K562 treated with DMSO at 1 percent for 24 hours (cell line): ENCODE data around the gene ANO9. TPM values are rescaled to one million over a fixed set of nuclear protein-coding genes. Genes with fewer than 3 reads are reported as not detected.

Experiments
- total RNA-seq: library from RNA; unstranded; fragments of 300-600 nt; gene quantifications from 2 replicates; pipeline ENCODE4 v1.2.3, GENCODE V29; 2022; ENCODE audit warnings: low read depth; ENCODE audit not compliant: insufficient read depth

The ANO9 gene
- 7.5 and 9.6 TPM in 2 replicates for total RNA-seq

DNA sequence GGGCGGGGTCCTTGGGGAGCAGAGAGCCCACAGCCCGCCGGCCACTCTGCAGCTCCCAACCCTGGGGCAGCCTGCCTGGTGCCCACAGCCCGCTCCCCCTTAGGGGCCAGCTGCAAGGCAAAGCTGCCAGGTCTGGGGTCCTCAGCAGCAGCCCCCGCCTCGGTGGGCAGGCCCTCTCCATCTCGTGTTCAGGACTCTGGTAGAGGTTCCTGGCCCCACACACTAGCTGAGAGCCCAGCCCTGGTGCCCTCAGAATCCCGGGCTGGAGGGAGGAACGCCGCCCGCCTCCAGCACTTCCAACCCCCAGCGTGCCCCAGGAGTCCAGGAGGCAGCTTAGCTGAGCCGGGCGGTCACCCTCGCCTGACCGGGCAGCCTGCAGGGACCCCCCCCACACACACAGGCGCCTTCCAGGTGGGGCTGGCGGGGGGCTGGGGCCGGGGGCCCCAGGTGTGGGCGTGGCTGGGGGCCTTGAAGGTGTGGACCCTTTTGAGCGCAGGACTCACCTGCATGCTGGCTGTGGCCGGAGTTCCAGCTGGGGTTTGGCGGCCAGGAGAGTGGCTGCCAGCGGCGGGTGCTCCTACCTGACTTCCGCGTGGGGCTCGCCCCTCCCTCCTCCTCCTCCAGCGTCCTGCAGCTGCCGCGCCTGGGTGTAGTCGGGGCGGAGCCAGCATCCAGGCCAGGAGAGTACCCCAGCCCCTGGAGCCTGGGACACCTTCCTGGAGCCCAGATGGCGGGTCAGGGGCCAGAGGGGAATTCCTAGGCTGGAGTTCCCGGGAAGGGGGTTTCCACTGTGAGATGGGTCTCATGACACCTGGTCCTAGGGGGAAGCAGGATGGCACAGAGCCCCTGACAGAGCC, at the start of gene ANO9:
ANO9 (minus strand) TSS at position 594 of the 857 bp plus-strand sequence; CDS start at position 509, 85 bp downstream.

GRCh38 chr11:449889-450808, 8.3 kb upstream of the ANO9 start, which contains the start of gene PTDSS2:
PTDSS2 (plus strand) TSS chr11:450279; CDS start chr11:450456, 177 bp downstream.

GRCh38 chr11:394034-394857, 47.6 kb downstream of the ANO9 start, which contains the start of gene PKP3:
PKP3 (plus strand) TSS chr11:394209; CDS start chr11:394293, 84 bp downstream.

DNA sequence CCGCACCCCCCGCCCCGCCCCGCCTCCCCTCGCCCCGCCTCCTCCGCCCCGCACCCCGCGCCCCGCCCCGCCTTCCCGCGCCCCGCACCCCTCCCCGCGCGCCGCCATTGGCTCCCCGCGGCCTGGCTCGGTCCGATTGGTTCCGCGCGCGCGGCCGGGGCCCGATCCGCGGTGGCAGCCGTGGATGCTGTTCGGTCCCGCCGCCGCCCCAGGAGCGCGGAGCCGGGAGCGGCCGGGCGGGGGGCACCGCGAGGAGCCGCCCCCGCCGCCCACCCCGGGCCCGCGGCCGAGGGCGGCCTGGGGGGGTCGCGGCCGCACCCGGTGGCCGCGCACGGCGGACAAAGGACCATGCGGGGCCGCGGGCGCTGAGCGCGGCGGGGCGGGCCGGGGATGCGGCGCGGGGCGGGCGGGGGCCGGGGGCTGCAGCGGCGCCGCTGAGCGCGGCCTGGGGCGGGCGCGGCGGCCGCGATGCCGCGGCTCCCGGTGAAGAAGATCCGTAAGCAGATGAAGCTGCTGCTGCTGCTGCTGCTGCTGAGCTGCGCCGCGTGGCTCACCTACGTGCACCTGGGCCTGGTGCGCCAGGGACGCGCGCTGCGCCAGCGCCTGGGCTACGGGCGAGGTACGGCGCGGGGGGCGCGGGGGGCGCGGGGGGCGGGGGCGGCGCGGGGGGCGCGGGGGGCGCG, 72.3 kb downstream of the ANO9 start, which contains the start of gene B4GALNT4:
B4GALNT4 (plus strand) TSS at position 164 of the 683 bp plus-strand sequence; CDS start at position 469, 305 bp downstream.

Other genes starting within 250 kb of the ANO9 start
- gene SCGB1C1, start 248.9 kb downstream of the ANO9 start, total RNA-seq: not detected in 2 replicates
- 54.9 and 55.4 TPM in 2 replicates for gene BET1L, start 234.6 kb downstream of the ANO9 start, total RNA-seq
- gene RIC8A, start 234.3 kb downstream of the ANO9 start, total RNA-seq: 128 and 143 TPM in 2 replicates
- gene SIRT3, start 205.7 kb downstream of the ANO9 start, total RNA-seq: 27.0 and 39.8 TPM in 2 replicates
- gene PSMD13, start 205.0 kb downstream of the ANO9 start, total RNA-seq: 173 and 177 TPM in 2 replicates
- 1.2 and 3.3 TPM in 2 replicates for gene NLRP6, start 163.6 kb downstream of the ANO9 start, total RNA-seq
- gene PGGHG, start 152.9 kb downstream of the ANO9 start, total RNA-seq: 27.6 and 29.2 TPM in 2 replicates
- gene IFITM5, start 142.5 kb downstream of the ANO9 start, total RNA-seq: not detected in 2 replicates
- 327 and 343 TPM in 2 replicates for gene IFITM2, start 134.2 kb downstream of the ANO9 start, total RNA-seq
- 817 and 870 TPM in 2 replicates for gene IFITM1, start 128.0 kb downstream of the ANO9 start, total RNA-seq
- 221 and 261 TPM in 2 replicates for gene IFITM3, start 121.2 kb downstream of the ANO9 start, total RNA-seq
- 9.3 and 14.9 TPM in 2 replicates for gene B4GALNT4, start 72.5 kb downstream of the ANO9 start, total RNA-seq
- 76.7 and 82.1 TPM in 2 replicates for gene PKP3, start 47.8 kb downstream of the ANO9 start, total RNA-seq
- 178 and 181 TPM in 2 replicates for gene SIGIRR, start 27.0 kb downstream of the ANO9 start, total RNA-seq
- gene PTDSS2, start 8.3 kb upstream of the ANO9 start, total RNA-seq: 55.5 and 69.8 TPM in 2 replicates
- gene RNH1, start 65.2 kb upstream of the ANO9 start, total RNA-seq: 211 and 239 TPM in 2 replicates
- gene HRAS, start 93.6 kb upstream of the ANO9 start, total RNA-seq: 49.2 and 65.2 TPM in 2 replicates
- gene LRRC56, start 95.5 kb upstream of the ANO9 start, total RNA-seq: 4.8 and 5.2 TPM in 2 replicates
- 4.7 and 6.5 TPM in 2 replicates for gene LMNTD2, start 118.7 kb upstream of the ANO9 start, total RNA-seq
- 67.9 and 72.1 TPM in 2 replicates for gene RASSF7, start 119.0 kb upstream of the ANO9 start, total RNA-seq
- 26.0 TPM in 2 replicates for gene PHRF1, start 134.5 kb upstream of the ANO9 start, total RNA-seq
- 52.2 and 58.6 TPM in 2 replicates for gene IRF7, start 173.9 kb upstream of the ANO9 start, total RNA-seq
- 0.25 and 0.28 TPM in 2 replicates for gene CDHR5, start 182.9 kb upstream of the ANO9 start, total RNA-seq
- not detected in 2 replicates for gene SCT, start 185.2 kb upstream of the ANO9 start, total RNA-seq
- 1.0 and 1.1 TPM in 2 replicates for gene DRD4, start 195.3 kb upstream of the ANO9 start, total RNA-seq